HG03520 (cell line): Measurements from ENCODE around the gene SEBOX.

Source experiments
- ATAC-seq: cut with Tn5 transposase; IDR thresholded peaks from one replicate; pipeline ENCODE4 v1.9.1; 2021; ENCODE audit warnings: mild to moderate bottlenecking, moderate library complexity; ENCODE audit not compliant: unreplicated experiment

The SEBOX gene

GRCh38 chr17:28364665-28365363 is at the start of gene SEBOX:
TSS of gene SEBOX (minus strand) at chr17:28365199. CDS start at chr17:28365151, 48 bp downstream.
- no peak for ATAC-seq

- ATAC-seq: no peak
These were observed 48.8 kb upstream of the SEBOX start for GRCh38 chr17:28413804-28414203.

- ATAC-seq: no peak
These were observed 47.1 kb upstream of the SEBOX start for GRCh38 chr17:28412099-28412498.

GRCh38 chr17:28407974-28408306 is 42.9 kb upstream of the SEBOX start:
- ATAC-seq: no peak

GRCh38 chr17:28407130-28407973 is 42.4 kb upstream of the SEBOX start:
- no peak for ATAC-seq

GRCh38 chr17:28406473-28406814 is 41.4 kb upstream of the SEBOX start:
- ATAC-seq: no peak

GRCh38 chr17:28405632-28406472 is 40.9 kb upstream of the SEBOX start, which contains the start of gene SLC46A1:
TSS of gene SLC46A1 (minus strand) at chr17:28406212. CDS start at chr17:28406114, 98 bp downstream.
- ATAC-seq: peak; percentile 48

- ATAC-seq: no peak
These were observed 40.0 kb upstream of the SEBOX start for GRCh38 chr17:28404812-28405570.

- no peak for ATAC-seq
These were observed 39.4 kb upstream of the SEBOX start for GRCh38 chr17:28404461-28404811.

- ATAC-seq: no peak
These were observed 39.0 kb upstream of the SEBOX start for GRCh38 chr17:28404007-28404406.

GRCh38 chr17:28402844-28403243 is 37.8 kb upstream of the SEBOX start:
- ATAC-seq: no peak

GRCh38 chr17:28402224-28402630 is 37.2 kb upstream of the SEBOX start:
- ATAC-seq: no peak

- ATAC-seq: no peak
These were observed 34.8 kb upstream of the SEBOX start for GRCh38 chr17:28399808-28400207.

- no peak for ATAC-seq
These were observed 33.4 kb upstream of the SEBOX start for GRCh38 chr17:28398280-28398981.

GRCh38 chr17:28397687-28398279 is 32.8 kb upstream of the SEBOX start:
- ATAC-seq: no peak

- no peak for ATAC-seq
These were observed 32.3 kb upstream of the SEBOX start for GRCh38 chr17:28397275-28397674.

GRCh38 chr17:28396635-28397239 is 31.7 kb upstream of the SEBOX start:
- no peak for ATAC-seq

GRCh38 chr17:28395968-28396367 is 31.0 kb upstream of the SEBOX start:
- ATAC-seq: no peak

GRCh38 chr17:28395426-28395825 is 30.4 kb upstream of the SEBOX start:
- ATAC-seq: no peak
